Measurements from ENCODE around the gene ZNF821. TPM values are rescaled to one million over a fixed set of nuclear protein-coding genes. Genes with fewer than 3 reads are reported as not detected.

ZNF821 gene
- total and polyA plus RNA-seq, 2 of the 8 experiments (the other 6 are each of a cell fraction or from before 2014, with no cell fraction given), result 9.5 to 14.1 TPM

- no peaks in the 10 kb centered on the region for H3K4me1 ChIP-seq (replicated peaks in 1 of 4; ENCODE audit: control insufficient read depth in 3 of 4, insufficient read depth in 4 of 4, low read length in 3 of 4)
- no peaks in the 10 kb centered on the region for H3K23me2 ChIP-seq (ENCODE audit: low read depth, low read length)
- WGBS, 2 experiments (ENCODE audit: extremely low coverage in 1 of 2, insufficient coverage in 1 of 2, insufficient read length in 1 of 2, insufficient replicate concordance in 2 of 2, low coverage in 1 of 2, low lambda C conversion rate in 2 of 2, missing lambda C conversion rate in 1 of 2), result 85% methylated on average over 1 of the region's 1 CpG; no CpG with 5 or more reads in 1 of the 2 experiments
- DNase-seq (ENCODE audit: low read depth in 1 of 2, low spot score in 2 of 2), result no peak
- no peak overlapping the region for H3K14ac ChIP-seq (ENCODE audit: insufficient read length)
- no peak overlapping the region for H3K18ac ChIP-seq (ENCODE audit: extremely low read depth, low read length)
- no peak overlapping the region for H3K4me3 ChIP-seq (ENCODE audit: extremely low read depth in 1 of 4, insufficient read depth in 2 of 4, low read depth in 3 of 4, low read length in 4 of 4)
- H2BK12ac ChIP-seq (ENCODE audit: low read depth, low read length), result no peak overlapping the region
- H3K9ac ChIP-seq (replicated peaks in 1 of 4; ENCODE audit: extremely low read depth in 1 of 4, low read depth in 3 of 4, low read length in 3 of 4), result no peak overlapping the region
- H4K20me1 ChIP-seq (replicated peaks in 1 of 2; ENCODE audit: control insufficient read depth in 1 of 2, insufficient read depth in 2 of 2, low read length in 2 of 2), result peaks cover 0 to 3% of the 10 kb centered on the region in 2 experiments
- no peak overlapping the region for H4K91ac ChIP-seq (replicated peaks; ENCODE audit: insufficient read length, low read length)
- H3K36me3 ChIP-seq (ENCODE audit: control insufficient read depth in 2 of 4, insufficient read depth in 4 of 4, low read length in 3 of 4), result peaks cover 0 to 16% (median 3%) of the 10 kb centered on the region in 4 experiments; a peak in 3 of 8 replicates
- H3K79me2 ChIP-seq (ENCODE audit: control insufficient read depth in 1 of 2, insufficient read depth in 2 of 2, low read length in 2 of 2), result no peaks in the 10 kb centered on the region
- no peak overlapping the region for H3K56ac ChIP-seq (replicated peaks; ENCODE audit: insufficient read length, low read depth, low read length)
- H3K27ac ChIP-seq (ENCODE audit: low read depth, low read length), result no peak overlapping the region
- no peak overlapping the region for H4K5ac ChIP-seq (ENCODE audit: insufficient read length, low read depth, low read length)
- no peak overlapping the region for H3K4me2 ChIP-seq (ENCODE audit: insufficient read depth in 1 of 2, low read depth in 2 of 2, low read length in 2 of 2)
- no peak overlapping the region for H3K23ac ChIP-seq (ENCODE audit: insufficient read length)
- CTCF ChIA-PET (ENCODE audit: partially characterized antibody), result interaction anchor here (0.7 to 6.1 kb wide), 3 partner anchors 14 to 34 kb away, joined by 3 to 57 read pairs (median 3); partner anchors contain the start of gene ZNF821
- H3K4ac ChIP-seq (replicated peaks; ENCODE audit: insufficient read length, low read depth, low read length), result no peak overlapping the region
- no peak overlapping the region for H2AK5ac ChIP-seq (ENCODE audit: low read depth, low read length)
- no peak overlapping the region for H2BK20ac ChIP-seq (ENCODE audit: low read length)
- no peak overlapping the region for H4K8ac ChIP-seq (ENCODE audit: extremely low read depth, insufficient read depth, low read length)
- no peaks in the 10 kb centered on the region for H3K27me3 ChIP-seq (replicated peaks in 1 of 4; ENCODE audit: control insufficient read depth in 3 of 4, extremely low read depth in 1 of 4, insufficient read depth in 3 of 4, low read length in 3 of 4)
- no peaks in the 10 kb centered on the region for H3K79me1 ChIP-seq (ENCODE audit: low read depth, low read length)
- POLR2A ChIA-PET (ENCODE audit: partially characterized antibody), result interaction anchor here (0.7 kb wide), 1 partner anchor 160 kb away, joined by 3 read pairs; no protein-coding TSS in a partner anchor
- H2BK120ac ChIP-seq (replicated peaks; ENCODE audit: low read depth, low read length), result no peak overlapping the region
- H2AFZ ChIP-seq (ENCODE audit: low read length), result no peak overlapping the region
- H2BK5ac ChIP-seq (ENCODE audit: low read depth, low read length), result no peak overlapping the region
- no peak for FAIRE-seq
- H3K9me3 ChIP-seq (ENCODE audit: insufficient read depth in 2 of 2, low read depth in 1 of 2, low read length in 1 of 2), result no peaks in the 10 kb centered on the region
- H2BK15ac ChIP-seq (ENCODE audit: low read length), result no peak overlapping the region
- TF ChIP-seq TCF12 (IDR thresholded peaks at IDR 0.05; ENCODE audit: low read depth, low read length) (no peak), KDM4A (IDR thresholded peaks at IDR 0.05; ENCODE audit: low read depth, low read length, severe bottlenecking) (no peak), TBP (IDR thresholded peaks at IDR 0.05; ENCODE audit: low read depth, low read length) (no peak), MAFK (IDR thresholded peaks at IDR 0.05; ENCODE audit: low read depth, low read length) (no peak), EZH2 (IDR thresholded peaks at IDR 0.05; ENCODE audit: low read depth, low read length, severe bottlenecking) (no peak), EGR1 (IDR thresholded peaks at IDR 0.05; ENCODE audit: borderline replicate concordance, low read depth, low read length) (no peak), POLR2AphosphoS5 (IDR thresholded peaks at IDR 0.05; ENCODE audit: low read depth, low read length) (no peak), CTCF (IDR thresholded peaks at IDR 0.05; ENCODE audit: control extremely low read depth in 1 of 3, insufficient read depth in 1 of 3, low read depth in 1 of 3, low read length in 3 of 3) (no peak), TEAD4 (IDR thresholded peaks at IDR 0.05; ENCODE audit: low read depth, low read length) (no peak), CHD1 (IDR thresholded peaks at IDR 0.05; ENCODE audit: low read depth, low read length) (no peak)
Measured at GRCh38 chr16:71869089-71869488, 14.9 kb downstream of the ZNF821 start.
